HL-60/S4 (cell line): ENCODE results near the gene CERCAM.

Experiments used
- in situ Hi-C: fragments of 300-500 bp; cut with MboI; formaldehyde crosslinking; loops from 2 replicates; pipeline ENCODE4 v1.14.3; 2022; ENCODE audit warnings: low sequenced_read_pairs

The CERCAM gene, protein sequence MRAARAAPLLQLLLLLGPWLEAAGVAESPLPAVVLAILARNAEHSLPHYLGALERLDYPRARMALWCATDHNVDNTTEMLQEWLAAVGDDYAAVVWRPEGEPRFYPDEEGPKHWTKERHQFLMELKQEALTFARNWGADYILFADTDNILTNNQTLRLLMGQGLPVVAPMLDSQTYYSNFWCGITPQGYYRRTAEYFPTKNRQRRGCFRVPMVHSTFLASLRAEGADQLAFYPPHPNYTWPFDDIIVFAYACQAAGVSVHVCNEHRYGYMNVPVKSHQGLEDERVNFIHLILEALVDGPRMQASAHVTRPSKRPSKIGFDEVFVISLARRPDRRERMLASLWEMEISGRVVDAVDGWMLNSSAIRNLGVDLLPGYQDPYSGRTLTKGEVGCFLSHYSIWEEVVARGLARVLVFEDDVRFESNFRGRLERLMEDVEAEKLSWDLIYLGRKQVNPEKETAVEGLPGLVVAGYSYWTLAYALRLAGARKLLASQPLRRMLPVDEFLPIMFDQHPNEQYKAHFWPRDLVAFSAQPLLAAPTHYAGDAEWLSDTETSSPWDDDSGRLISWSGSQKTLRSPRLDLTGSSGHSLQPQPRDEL

DNA sequence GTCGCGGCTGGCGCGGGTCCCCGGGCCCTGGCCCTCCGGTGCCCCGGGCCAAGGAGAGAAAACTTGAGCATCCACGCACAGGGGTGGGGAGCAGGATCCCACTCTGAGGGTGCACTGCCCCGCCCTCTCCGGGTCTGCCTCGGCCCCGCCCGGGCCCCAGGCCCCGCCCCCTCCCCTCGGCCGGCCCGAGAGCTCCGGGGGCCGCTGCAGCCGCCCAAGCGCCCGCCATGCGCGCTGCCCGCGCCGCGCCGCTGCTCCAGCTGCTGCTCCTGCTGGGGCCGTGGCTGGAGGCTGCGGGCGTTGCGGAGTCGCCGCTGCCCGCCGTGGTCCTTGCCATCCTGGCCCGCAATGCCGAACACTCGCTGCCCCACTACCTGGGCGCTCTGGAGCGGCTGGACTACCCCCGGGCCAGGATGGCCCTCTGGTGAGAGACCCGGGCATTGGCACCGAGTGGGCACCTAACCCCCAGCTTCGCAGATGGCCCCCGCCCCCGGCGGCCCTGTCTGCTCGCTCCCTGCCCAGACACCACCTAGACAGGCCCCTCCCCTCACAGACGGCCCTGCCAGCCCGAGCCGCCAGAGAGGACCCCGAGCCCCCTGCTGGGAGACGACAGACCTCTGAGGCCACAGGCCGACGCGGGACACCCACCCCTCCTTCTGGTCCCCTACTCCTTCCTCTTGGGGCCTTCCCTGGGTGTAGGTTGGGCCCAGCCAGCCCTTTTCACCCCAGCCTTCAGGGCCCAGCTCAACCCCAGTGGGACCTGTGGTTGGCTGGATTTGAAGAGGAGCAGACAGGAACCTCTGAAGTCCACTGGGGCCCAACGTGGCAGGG lies at the start of gene CERCAM:
Gene CERCAM, plus strand, starts transcription at position 207 of the 831 bp plus-strand sequence. Its CDS starts 21 bp downstream, at position 228.
- in situ Hi-C loops = no loop called here

DNA sequence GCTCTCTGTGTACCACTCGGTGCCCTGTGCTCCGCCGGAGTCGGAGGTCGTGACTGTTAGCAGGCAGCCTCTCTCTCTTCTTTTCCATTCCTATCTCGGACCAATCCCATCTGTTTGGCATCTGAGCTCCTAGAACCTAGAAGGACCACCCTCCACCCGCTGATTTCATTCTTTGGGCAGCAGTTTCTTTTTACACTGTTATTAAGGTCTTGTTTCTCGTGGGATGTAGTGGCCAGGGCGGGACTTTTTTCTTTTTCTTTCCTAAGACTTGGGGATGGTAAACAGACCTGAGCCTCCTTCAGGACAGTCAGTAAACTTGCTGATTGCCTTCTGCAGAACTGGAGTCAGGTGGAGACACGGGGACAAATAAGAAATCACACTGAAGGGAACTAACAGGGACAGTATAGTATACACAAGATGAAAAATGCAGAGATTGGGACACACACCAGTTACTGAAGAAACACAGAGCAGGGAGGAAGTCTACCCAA lies 49.0 kb upstream of the CERCAM start:
- in situ Hi-C loops = no loop called here

DNA sequence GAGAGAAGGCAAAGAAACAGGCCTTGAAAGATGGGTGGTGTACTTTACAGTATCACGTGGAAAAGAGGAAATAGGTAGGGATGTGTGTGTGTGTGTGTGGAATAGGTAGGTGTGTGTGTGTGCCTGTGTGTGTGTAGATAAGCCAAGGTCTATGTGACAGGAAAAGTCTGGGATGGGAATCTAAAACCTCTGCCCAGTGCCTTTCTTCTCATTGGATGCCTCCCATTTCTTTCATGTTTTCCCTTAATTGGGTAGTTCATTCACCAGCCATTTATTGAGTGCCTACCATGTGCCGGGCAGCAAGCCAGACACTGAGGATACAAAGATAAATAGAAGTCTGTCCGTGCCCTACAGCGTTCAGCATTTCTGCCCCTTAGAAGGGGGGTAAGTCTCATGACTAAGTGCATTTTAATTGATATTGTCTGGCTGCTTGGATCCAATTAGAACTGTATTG lies 48.4 kb upstream of the CERCAM start:
- in situ Hi-C loops = no loop called here

DNA sequence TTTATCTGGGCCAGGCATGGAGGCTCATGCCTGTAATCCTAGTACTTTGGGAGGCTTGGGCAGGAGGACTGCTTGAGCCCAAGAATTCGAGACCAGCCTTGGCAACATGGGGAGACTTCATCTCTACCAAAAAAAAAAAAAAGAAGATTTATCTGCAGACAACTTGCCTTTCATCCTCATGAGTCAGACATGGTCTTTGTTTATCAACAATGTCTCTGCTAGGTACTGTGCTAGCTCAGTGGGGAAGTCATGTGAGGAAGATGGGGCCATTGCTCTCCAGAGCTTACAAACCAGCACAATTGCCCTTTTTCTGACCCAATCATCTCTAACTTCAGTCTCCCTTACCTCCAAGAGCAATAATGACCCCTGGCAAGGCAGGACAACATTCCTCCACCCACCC lies 47.9 kb upstream of the CERCAM start:
- in situ Hi-C loops = no loop called here

DNA sequence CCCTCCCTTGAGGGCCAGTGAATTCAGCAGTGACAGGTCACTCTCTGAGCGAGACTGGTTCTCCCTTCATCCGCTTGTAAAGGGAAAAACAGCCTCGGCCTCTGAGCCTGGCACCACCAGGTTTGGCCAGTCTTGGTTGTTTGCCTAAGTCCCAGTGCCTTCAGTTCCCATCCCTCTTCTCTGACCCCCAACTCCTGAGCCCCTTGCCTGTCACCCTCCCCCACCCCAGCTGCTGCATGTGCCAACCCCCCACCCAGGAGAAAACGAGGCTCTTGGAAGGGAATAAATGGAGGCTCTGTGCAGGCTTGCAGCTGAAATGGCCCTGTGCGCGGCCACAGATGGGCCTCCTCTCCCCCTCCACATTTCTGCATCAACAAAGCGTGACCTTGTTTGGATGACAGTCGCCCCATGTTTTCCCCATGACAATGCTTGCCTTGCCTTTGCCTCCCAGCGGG lies 46.4 kb upstream of the CERCAM start:
- in situ Hi-C loops = no loop called here

DNA sequence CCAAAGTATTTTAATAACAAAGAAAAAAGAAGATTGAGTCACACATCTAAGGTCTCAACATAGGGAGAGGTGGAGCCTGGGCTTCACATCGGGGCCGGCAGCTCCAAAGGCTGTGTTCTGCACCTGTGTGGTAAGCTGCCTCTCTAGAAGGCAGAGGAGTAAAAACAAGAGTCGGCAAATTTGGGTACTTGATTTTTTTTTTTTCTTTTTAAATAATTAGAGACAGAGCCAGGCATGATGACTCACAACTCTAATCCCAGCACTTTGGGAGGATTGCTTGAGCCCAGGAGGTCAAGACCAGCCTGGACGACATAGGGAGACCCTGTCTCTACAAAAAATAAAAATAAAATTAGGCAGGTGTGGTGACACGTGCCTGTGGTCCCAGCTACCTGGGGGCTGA lies 44.8 kb upstream of the CERCAM start:
- in situ Hi-C loops = no loop called here

DNA sequence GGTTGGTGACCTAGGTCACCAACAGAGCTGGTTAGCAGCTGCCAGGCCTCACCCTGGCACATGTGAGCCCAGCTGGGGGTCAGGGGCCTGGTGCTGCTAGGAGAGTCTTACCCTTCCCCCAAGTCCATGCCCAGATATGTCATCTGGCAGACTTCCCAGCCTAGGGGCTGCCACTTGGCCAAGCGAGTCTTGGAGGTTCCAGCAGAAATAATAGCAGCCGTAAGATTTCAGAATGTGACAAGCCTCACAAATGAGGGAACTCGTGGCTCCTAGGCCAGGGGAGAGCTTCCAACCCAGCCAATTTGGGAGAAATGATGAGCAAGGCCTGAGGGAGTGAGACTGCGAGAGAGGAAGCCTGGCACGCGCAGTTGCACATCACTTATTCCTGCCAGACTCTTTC lies 38.4 kb upstream of the CERCAM start:
- in situ Hi-C loops = loop anchor here (10.0 kb wide), 1 partner anchor 63 kb away; no protein-coding TSS in a partner anchor

DNA sequence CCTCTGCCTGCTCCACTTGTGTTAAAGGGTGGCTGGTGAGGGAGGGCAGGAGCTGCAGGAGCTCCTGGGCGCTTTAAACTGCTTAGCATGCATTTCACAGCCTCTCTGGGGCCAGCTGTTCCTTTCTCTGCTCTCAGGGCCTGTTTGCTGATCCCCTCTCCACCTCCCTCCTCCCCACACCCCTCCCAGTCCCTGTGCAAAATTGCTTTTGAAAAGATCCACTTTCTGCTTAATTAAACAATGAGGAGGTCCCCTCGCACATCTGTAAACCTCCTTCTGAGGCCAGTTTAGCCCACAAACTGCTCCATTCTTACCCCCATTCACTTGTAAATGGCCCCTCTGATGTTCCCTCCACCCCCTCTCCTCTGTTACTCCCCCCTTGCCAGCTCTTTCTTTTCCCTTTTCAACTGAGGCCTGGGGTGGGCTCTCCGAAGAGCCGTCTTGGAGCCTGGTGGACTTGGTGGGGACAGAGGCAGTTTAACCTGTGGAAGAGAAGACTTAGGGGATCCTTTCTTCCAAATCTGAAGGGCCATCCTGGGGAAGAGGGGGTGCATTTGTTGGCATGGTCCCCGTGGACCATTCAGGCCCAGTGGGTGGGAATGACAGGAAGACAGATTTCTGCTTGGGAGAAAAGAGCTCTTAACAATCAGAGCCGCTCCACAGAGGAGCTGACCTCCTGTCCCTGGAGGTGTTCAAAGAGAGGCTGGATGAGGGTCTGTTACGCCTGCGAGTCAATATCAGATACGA lies 37.5 kb upstream of the CERCAM start:
- in situ Hi-C loops = loop anchor here (10.0 kb wide), 1 partner anchor 62 kb away; no protein-coding TSS in a partner anchor

DNA sequence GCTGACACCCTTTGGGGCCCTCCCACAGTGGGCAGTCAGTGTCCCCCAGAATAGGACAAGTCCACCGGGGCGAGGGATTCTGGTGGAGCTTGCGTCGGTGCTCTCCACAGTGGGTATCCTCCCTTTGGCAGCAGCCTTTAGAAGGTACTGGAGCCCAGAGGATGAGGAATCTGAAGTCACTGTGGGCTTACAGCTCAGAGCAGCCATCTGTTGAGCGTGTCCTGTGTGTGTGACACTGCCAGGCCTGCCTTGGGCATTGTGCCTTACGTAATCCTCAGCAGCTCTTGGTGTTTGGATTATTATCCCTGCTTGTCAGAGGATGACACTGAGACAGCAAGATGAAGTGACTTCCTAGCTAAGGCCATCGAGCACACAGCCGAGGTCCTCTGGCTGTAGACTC lies 36.9 kb upstream of the CERCAM start:
- in situ Hi-C loops = loop anchor here (10.0 kb wide), 1 partner anchor 61 kb away; no protein-coding TSS in a partner anchor

DNA sequence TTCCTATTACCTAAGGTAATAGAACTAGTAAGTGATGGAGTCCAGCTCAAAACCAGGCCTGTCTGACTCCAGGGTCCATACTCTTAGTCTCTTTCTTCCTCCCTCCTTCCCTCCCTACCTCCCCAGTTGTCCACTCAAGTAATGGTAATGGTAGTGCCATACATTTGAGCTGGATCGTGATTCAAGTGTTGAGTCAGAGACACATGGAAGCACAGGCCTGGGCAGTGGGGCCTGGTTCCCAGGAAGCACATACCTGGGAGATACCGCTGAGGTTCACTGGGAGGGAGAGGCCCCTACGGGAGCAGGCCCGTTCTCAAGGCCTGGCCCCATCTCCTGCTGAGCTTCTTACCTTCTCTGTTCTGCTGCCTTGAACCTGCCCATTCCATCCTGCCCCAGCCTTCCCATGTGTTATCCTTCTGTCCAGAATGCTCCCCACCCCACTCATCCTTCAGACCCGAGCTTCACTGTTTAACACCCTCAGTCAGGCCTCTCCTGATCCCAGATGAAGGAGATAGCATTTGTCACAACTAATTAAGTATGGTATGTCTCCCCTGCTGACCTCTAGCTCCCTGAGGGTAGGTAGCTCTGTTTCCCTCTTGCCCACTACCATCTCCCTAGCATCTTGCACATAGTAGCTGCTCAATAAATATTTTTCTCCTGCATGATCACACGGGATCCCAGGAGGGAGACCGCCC lies 35.7 kb upstream of the CERCAM start:
- in situ Hi-C loops = loop anchor here (10.0 kb wide), 1 partner anchor 60 kb away; no protein-coding TSS in a partner anchor

DNA sequence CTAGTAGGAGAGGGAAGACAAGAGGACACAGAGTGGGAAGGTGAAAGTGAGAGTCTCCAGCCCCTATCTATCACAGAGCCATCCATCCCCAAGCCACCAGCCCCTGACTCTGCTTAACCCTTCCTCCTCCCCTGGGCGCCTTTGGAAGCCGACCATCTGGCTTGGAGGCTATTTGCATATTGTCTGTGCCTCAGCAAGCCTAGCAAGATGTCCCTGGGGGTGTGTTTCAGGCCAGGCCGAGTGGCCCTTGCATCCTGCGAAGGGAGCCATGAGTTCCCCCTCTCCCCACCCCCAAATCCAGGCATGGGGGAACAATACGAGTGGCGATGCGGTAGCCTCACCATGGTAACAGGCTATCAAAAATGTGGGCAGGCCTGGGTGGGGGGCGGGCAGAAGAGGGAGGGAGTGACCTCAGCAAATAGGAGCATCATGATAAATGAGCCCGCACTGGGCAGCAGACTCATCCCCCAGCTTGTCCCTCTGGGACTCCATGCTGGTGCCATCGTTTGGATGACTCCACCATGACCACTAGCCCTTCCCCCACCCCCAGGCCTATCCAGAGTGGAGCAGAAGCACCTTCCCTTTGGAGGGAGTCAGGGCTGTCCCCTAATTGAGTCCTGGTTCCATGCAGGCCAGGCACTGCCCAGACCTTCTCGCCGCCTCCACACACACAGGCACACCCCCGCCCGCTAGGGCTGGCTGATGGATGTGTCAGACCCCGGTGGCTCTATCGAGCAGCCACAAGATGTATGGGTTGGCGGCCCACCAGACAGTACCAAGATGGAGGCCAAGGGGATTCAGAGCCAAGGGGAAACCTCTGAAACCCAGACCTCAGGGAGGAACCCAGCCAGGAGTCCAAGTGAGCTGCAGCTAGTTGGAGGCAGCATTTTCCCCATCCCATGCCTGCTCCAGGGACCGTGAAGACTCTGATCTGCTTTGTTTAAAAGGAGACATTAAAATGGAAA lies 34.9 kb upstream of the CERCAM start:
- in situ Hi-C loops = loop anchor here (10.0 kb wide), 1 partner anchor 59 kb away; no protein-coding TSS in a partner anchor

DNA sequence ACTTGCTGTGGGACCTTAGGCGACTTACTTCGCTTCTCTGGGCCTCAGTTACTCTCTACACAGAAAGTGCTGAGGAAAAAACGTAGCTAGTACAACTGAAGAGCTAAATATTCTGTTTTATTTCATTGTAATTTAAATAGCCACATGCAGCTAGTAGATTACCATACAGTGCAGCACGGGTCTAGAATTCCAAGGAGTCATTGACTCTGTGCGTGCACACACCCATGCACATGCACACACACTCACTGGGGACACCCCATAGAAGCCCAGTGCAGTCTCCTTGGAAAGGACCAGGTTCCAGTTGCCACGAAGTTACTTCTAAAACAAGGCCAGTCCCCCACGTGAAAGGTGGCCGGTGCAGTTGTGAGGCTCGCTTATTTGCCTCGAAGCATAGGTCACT lies 32.5 kb upstream of the CERCAM start:
- in situ Hi-C loops = loop anchor here (10.0 kb wide), 1 partner anchor 57 kb away; no protein-coding TSS in a partner anchor

DNA sequence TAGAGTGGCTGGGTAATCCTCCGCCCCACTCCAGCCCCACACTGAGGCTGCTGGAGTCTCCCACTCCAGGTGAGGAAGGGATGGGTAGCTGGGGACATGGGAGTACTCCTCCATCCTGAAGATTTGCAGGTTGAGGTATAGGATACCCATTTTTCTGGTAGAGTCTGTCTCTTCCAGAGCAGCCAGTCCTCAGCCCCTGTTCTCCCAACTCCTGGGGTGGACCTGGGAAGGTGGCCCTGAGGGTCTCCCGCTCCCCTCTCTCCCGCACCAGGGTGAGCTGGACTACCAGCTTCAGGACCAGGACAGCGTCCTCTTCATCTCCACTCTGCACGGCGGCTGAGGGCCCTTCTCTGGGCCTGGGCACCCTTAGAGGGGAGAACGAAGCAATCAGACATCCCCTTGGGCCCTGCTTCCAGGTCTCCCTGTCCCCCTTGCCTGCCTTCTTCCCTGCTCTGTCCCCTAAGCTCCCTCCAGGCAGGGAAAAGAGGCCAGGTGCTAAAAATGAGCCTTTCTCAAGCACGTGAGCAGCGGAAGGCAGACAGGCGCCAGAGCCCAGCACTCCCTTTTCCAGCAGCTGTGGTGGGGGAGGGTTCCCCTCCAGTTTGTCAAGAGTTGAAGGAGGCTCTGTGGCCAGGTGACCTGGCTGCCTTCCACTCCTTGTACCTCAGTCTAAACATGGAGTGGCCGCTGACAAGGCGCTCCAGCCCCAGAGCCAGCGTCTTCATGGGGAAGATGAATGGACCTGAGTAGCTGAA lies 31.1 kb upstream of the CERCAM start:
- in situ Hi-C loops = loop anchor here (10.0 kb wide), 1 partner anchor 55 kb away; no protein-coding TSS in a partner anchor

DNA sequence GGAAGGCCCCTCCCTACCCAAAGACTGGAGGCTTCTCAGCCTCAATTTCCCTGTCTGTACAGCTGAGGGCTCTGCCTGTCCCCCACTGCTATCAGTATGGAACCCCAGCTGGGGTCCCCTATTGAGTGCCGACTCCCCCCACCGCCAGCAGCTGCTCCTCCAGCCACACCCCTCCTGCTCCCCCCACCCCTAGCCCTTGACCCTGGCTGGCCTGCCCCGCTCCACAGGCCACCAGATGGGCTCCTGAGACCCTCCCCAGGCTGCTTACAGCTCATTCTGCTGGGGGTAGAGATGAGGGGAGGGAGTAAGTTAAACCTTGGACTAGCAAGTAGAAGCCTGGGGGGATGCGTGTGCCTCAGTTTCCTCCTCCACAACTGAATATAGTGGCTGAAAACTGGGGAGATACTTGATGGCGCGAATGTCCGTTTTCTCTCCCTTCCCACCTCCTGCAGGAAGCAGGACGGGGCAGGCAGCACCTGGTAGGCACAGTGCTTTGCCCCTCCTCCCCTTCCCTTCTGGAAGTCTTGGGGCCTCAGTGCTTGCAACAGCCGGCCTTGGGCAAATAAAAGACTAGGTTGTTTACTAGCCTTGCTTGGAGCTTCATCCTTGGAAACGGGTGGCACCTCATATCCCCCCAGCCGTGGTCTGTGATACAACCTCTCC lies 30.4 kb upstream of the CERCAM start:
- in situ Hi-C loops = no loop called here

DNA sequence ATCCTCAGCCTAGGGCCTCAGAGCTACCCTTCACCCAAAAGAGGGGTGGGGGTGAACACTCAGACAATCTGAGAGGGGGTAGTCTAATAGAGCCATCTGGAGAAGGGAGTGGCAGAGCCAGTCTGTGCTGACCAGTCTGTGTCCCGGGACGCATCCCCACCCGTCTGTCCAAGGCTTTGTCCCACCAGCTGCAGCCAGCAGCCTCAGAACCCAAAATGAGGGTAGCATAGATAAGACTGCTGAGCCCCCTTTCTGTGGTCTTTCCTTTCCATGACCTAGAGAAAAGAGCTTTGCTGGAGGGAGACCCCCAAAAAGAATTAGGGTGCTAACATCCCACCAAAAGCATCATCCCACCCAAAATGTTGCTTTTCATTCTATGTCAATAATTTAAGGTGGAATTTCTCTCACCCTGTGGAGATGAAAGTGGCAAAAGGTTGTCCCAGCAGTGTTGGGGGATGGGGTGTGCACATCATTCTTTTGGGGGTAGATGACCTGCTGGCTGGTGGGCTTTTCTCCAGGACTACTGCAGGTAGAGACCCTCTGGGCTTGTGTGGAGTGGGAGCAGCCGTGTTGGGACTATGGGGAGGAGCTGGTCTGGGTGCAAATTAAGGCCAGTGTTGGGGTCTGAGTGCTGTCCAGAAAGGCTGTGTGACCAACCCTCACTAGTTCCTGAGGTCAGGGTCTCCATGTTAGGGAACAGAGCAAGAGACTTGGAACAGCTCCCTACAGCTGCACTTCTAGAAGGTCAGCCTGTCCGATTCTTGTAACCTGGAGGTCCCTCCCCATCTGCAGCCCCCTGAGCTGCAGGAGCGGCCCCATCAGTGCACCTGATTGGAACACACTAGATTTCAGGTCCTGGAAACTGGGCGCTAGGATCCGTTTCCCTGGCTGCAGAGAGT lies 29.6 kb upstream of the CERCAM start:
- in situ Hi-C loops = no loop called here

DNA sequence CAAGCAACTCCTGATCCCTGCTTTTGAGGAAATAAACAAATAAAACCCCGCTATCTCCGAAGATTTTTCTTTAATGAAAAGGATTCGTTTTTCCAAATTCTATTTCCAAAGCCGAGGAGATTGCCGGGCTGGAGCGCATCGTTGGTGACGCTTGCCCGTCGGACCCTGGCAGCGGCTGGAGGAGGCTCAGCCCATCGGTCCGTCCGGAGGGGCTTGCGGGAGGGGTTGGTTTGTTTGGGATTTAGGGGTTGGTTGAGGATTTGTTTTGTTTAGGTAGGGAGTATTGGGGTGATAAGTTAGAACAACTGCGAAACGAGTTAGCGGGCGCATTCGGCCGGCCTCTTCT lies 28.7 kb upstream of the CERCAM start:
- in situ Hi-C loops = no loop called here
